AG04450 (cell line): Measurements from ENCODE around the gene MX2. TPM values are rescaled to one million over a fixed set of nuclear protein-coding genes. Genes with fewer than 3 reads are reported as not detected.

Experiments
- CTCF ChIA-PET: fragments of 300-600, 350-600 bp; formaldehyde crosslinking; extraction: SDS; loops from one replicate; lab custom pipeline; 2022; ENCODE audit warnings: antibody characterized with exemption, inconsistent platforms; lab: Charles Lee
- POLR2A ChIA-PET: fragments of 350-600 bp; formaldehyde crosslinking; extraction: SDS; loops from one replicate; lab custom pipeline; 2021; ENCODE audit warnings: antibody characterized with exemption, inconsistent platforms; lab: Yijun Ruan, JAX
- DNase-seq: peaks from one replicate; pipeline ENCODE4 v3.0.0-alpha.2; 2011; ENCODE audit warnings: low read depth, low spot score
- H3K27ac ChIP-seq: one replicate; pipeline ENCODE4 v1.5.1; 2012; ENCODE audit warnings: low read depth, low read length, control low read depth
- H3K27me3 ChIP-seq: one replicate; pipeline ENCODE4 v1.6.0; 2012; ENCODE audit warnings: low read length; ENCODE audit not compliant: control insufficient read depth, insufficient read depth
- H3K4me3 ChIP-seq: 2 replicates; pipeline ENCODE4 v1.5.1; 2011; ENCODE audit warnings: mild to moderate bottlenecking, low read depth, low read length, control low read depth
- H3K9me3 ChIP-seq: 2 replicates; pipeline ENCODE4 v1.5.1; 2012; ENCODE audit warnings: low read length; ENCODE audit not compliant: control insufficient read depth, insufficient read depth
- polyA plus RNA-seq: library from polyadenylated mRNA; depleted of rRNA; stranded (reverse); fragments of >200 nt; gene quantifications from 2 replicates; pipeline ENCODE4 v1.2.3, GENCODE V29; 2011
- TF ChIP-seq, protein P1 (sequence below): IDR thresholded peaks from 2 replicates; pipeline ENCODE4 v1.5.1; 2011; ENCODE audit warnings: low read depth, low read length, control low read depth, inconsistent platforms

The MX2 gene
- polyA plus RNA-seq, 1 experiment = 0.82 TPM

DNA sequence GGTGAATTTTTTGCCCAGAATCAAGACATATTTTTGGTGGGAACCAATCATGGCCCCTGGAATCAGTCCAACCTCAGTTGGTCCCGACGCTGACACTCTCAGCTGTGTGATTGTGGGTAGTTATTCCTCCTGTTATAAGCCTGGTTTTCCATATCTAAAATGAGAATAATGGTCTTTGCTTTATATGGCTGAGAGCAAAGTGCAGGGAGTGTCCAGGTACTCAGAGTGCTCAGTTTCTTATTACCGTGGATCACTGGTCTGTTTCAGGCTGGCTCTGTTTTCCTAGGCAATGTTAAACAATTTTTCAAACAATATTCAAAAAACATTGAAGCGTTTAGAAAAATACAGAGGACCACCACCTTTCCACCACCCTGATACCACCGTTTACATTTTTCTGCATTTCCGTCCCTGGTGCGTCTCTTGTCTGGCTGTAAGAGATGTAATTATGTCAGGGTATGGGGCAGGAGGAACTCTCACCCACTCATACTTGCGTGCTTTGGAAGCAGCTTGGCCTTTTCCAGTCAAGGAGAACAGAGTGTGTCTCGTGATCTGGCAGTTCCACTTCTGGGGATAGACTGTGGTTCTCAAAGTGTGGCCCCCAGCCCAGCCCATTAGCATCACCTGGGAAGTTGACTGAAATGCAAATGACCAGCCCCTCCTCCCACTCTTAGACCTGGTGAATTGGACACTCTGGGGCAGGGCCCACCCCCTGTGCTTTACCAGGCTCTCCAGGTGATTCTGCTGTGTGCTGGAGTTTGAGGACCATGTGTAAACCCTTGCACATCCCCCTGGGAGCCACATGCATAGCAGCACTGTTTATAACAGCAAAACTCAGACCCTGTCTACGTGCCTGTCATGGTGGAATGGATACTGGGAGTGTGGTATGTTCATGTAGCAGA is 71.0 kb downstream of the MX2 start:
- no peak overlapping the region for H3K4me3 ChIP-seq
- CTCF ChIA-PET = no interaction called here
- H3K27ac ChIP-seq = no peak overlapping the region
- DNase-seq = no peak
- peaks cover 4% of the 10 kb centered on the region for H3K27me3 ChIP-seq
- TF ChIP-seq, protein P1, sequence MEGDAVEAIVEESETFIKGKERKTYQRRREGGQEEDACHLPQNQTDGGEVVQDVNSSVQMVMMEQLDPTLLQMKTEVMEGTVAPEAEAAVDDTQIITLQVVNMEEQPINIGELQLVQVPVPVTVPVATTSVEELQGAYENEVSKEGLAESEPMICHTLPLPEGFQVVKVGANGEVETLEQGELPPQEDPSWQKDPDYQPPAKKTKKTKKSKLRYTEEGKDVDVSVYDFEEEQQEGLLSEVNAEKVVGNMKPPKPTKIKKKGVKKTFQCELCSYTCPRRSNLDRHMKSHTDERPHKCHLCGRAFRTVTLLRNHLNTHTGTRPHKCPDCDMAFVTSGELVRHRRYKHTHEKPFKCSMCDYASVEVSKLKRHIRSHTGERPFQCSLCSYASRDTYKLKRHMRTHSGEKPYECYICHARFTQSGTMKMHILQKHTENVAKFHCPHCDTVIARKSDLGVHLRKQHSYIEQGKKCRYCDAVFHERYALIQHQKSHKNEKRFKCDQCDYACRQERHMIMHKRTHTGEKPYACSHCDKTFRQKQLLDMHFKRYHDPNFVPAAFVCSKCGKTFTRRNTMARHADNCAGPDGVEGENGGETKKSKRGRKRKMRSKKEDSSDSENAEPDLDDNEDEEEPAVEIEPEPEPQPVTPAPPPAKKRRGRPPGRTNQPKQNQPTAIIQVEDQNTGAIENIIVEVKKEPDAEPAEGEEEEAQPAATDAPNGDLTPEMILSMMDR = no peak
- POLR2A ChIA-PET = no interaction called here
- peaks cover 4% of the 10 kb centered on the region; the same call in 1 of the 2 replicates for H3K9me3 ChIP-seq

DNA sequence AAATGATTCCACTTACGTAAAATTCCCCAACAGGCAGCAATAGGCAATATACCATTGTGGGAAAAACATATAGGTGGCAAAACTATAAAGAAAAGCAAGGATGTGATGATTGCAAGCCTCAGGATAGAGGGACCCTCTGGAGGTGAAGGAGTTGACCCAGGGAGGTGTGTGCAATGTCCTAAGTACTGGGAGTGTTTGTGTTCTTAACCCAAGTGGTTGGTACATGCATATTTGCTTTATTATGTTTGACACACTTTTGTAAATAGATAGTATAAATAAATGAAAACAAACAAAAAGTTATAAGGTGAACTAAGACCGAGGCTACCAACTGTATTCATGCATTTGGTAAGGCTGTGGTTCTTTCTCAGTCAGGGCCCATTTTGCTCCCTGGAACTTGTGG is 71.7 kb downstream of the MX2 start:
- H3K27ac ChIP-seq = no peak overlapping the region
- ChIA-PET POLR2A (no interaction called here), CTCF (no interaction called here)
- H3K9me3 ChIP-seq = peaks cover 4% of the 10 kb centered on the region; the same call in 1 of the 2 replicates
- H3K27me3 ChIP-seq = peaks cover 4% of the 10 kb centered on the region
- H3K4me3 ChIP-seq = no peak overlapping the region
- TF ChIP-seq, protein P1 = no peak
- DNase-seq = no peak

DNA sequence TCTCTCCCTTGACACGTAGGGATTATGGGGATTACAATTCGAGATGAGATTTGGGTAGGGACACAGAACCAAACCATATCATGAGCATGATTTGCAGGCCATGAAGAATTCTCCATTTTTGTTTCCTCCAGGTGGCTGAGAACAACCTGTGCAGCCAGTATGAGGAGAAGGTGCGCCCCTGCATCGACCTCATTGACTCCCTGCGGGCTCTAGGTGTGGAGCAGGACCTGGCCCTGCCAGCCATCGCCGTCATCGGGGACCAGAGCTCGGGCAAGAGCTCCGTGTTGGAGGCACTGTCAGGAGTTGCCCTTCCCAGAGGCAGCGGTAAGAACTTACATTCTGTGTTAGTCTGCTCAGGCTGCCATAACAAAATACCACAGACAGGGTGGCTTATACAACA is 73.9 kb downstream of the MX2 start:
- no peak overlapping the region for H3K4me3 ChIP-seq
- no peaks in the 10 kb centered on the region for H3K27me3 ChIP-seq
- H3K9me3 ChIP-seq = peaks cover 4% of the 10 kb centered on the region; the same call in 1 of the 2 replicates
- TF ChIP-seq, protein P1 = no peak
- ChIA-PET POLR2A (no interaction called here), CTCF (no interaction called here)
- no peak for DNase-seq
- H3K27ac ChIP-seq = no peak overlapping the region

DNA sequence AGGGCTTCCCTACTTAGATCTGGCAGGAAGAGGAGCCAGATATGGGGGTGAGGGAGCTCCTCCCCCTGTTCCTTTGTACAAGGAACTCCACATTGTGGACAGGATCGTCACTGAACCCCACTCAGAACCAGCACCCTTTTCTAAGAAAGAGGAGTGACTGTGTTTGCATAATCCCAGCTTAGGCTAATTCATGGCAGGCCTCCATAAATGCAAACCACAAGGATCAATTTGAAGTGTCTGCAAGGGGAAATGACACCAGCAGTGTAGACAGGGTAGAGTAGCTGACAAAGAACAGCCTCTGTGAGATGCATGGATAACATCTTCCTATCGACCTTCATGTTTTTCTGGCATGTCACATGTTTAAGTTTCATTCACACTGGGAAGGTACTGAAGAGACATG is 75.9 kb downstream of the MX2 start:
- Histone ChIP-seq H3K9me3 (peaks cover 4% of the 10 kb centered on the region; the same call in 1 of the 2 replicates), H3K27ac (no peak overlapping the region), H3K4me3 (no peak overlapping the region), H3K27me3 (no peaks in the 10 kb centered on the region)
- TF ChIP-seq, protein P1 = no peak
- CTCF ChIA-PET = no interaction called here
- POLR2A ChIA-PET = no interaction called here
- no peak for DNase-seq

DNA sequence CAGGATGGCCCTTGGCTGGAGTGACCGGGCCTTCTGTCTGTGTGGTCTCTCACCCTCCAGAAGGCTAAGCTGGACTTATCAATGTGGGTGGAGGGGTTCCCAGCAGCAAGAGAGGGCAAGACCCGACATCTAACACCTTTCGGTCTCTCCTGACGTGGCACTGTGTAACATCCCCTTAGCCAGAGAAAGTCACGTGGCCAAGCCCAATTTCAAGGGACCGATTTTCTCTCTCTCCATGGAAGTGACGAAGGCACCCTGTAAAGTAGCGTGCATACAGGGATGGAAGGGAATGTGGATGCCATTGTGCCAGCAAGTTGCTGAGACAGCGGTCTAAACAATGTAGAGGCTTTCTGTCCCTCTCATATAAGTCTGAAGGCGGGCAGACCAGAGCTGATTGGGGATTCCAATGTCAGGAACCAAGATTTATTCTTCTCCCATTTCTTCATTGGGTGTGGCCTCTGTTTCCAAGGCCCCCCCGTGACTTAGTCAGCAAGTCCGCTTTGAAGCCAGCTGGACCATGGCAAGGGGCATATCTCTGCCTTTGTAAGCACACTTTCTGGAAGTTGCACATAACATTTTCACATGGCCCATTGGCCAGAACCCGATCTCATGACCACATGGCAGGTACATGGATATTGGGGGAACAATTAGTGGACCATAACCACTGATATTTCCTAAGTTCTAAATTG is 76.7 kb downstream of the MX2 start:
- CTCF ChIA-PET = no interaction called here
- POLR2A ChIA-PET = no interaction called here

More for the DNA sequence above, 76.7 kb downstream of the MX2 start:
- no peaks in the 10 kb centered on the region for H3K27me3 ChIP-seq
- no peak for DNase-seq
- no peak overlapping the region for H3K27ac ChIP-seq
- TF ChIP-seq, protein P1 = no peak
- H3K4me3 ChIP-seq = no peak overlapping the region
- peaks cover 4% of the 10 kb centered on the region; the same call in 1 of the 2 replicates for H3K9me3 ChIP-seq
